MCF 10A (cell line): ENCODE measurements around the gene ADAMTS4. TPM values are rescaled to one million over a fixed set of nuclear protein-coding genes. Genes with fewer than 3 reads are reported as not detected.

Source experiments
- BruUV-seq: library from RNA; stranded (reverse); fragments of 400-500 nt; replicated peaks from 2 replicates; lab custom pipeline; 2021; lab: Mats Ljungman, UMichigan
- CTCF ChIA-PET: fragments of 300-600 bp; sonication (Branson Sonifier 250); formaldehyde crosslinking; extraction: SDS; loops from one replicate; lab custom pipeline; 2021; ENCODE audit warnings: antibody characterized with exemption, inconsistent platforms; lab: Yijun Ruan, JAX
- POLR2A ChIA-PET: fragments of 300-600, 350-650 bp; sonication (Branson Sonifier 250); formaldehyde crosslinking; extraction: SDS; loops from one replicate; lab custom pipeline; 2020; ENCODE audit warnings: antibody characterized with exemption, inconsistent platforms; lab: Yijun Ruan, JAX
- DNase-seq: peaks from one replicate; pipeline ENCODE4 v3.0.0-alpha.2; 2018; ENCODE audit not compliant: unreplicated experiment
- H3K27ac Mint-ChIP-seq: one replicate; pipeline ENCODE4 v1.8.0; 2022; ENCODE audit warnings: mild to moderate bottlenecking, low read depth, mixed read lengths; ENCODE audit not compliant: unreplicated experiment
- H3K27me3 Mint-ChIP-seq: one replicate; pipeline ENCODE4 v1.8.0; 2022; ENCODE audit warnings: mixed read lengths; ENCODE audit not compliant: insufficient read depth, unreplicated experiment
- H3K36me3 Mint-ChIP-seq: one replicate; pipeline ENCODE4 v1.8.0; 2022; ENCODE audit warnings: mild to moderate bottlenecking, moderate library complexity, mixed read lengths; ENCODE audit not compliant: insufficient read depth, unreplicated experiment
- H3K4me1 Mint-ChIP-seq: one replicate; pipeline ENCODE4 v1.8.0; 2022; ENCODE audit warnings: mixed read lengths; ENCODE audit not compliant: insufficient read depth, unreplicated experiment
- H3K4me3 Mint-ChIP-seq: one replicate; pipeline ENCODE4 v1.8.0; 2022; ENCODE audit warnings: mild to moderate bottlenecking, moderate library complexity, mixed read lengths; ENCODE audit not compliant: unreplicated experiment
- H3K9me3 Mint-ChIP-seq: one replicate; pipeline ENCODE4 v1.8.0; 2022; ENCODE audit warnings: mixed read lengths; ENCODE audit not compliant: unreplicated experiment
- CTCF ChIP-seq: fragments of 200-600 bp; IDR thresholded peaks from one replicate; pipeline ENCODE4 v1.8.0; 2022; ENCODE audit warnings: antibody characterized with exemption, mild to moderate bottlenecking; ENCODE audit not compliant: unreplicated experiment
- intact Hi-C: fragments of 100-400 bp; cut with micrococcal nuclease; formaldehyde crosslinking; loops from 2 replicates; pipeline ENCODE4 v1.14.1; 2022
- total RNA-seq: library from RNA; stranded (reverse); gene quantifications from 2 replicates; pipeline ENCODE4 v1.2.3, GENCODE V29; 2022

The ADAMTS4 gene
- total RNA-seq, 1 experiment from 2014 or later: not detected

GRCh38 chr1:161172776-161173376, 26.0 kb downstream of the ADAMTS4 start:
- ChIA-PET POLR2A (interaction anchor here (0.6 to 3.3 kb wide), 3 partner anchors 10 to 39 kb away, joined by 3 to 14 read pairs (median 8); partner anchors contain the start of gene NDUFS2), CTCF (interaction anchor here (0.6 to 3.9 kb wide), 4 partner anchors 20 to 822 kb away, joined by 3 to 25 read pairs (median 4); no protein-coding TSS in a partner anchor)
- TF ChIP-seq CTCF: no peak
- Mint-ChIP-seq H3K27me3 (no peaks in the 10 kb centered on the region), H3K27ac (peak overlapping the region; percentile 83), H3K4me1 (peaks cover 39% of the 10 kb centered on the region), H3K9me3 (no peaks in the 10 kb centered on the region), H3K36me3 (peaks cover 69% of the 10 kb centered on the region), H3K4me3 (no peak overlapping the region)
- intact Hi-C loops: no loop called here
- no TSS peak for BruUV-seq
- no peak for DNase-seq

GRCh38 chr1:161172349-161172748, 26.5 kb downstream of the ADAMTS4 start:
- no peak for TF ChIP-seq CTCF
- no peak for DNase-seq
- no peaks in the 10 kb centered on the region for H3K9me3 Mint-ChIP-seq
- peaks cover 39% of the 10 kb centered on the region for H3K4me1 Mint-ChIP-seq
- no TSS peak for BruUV-seq
- H3K36me3 Mint-ChIP-seq: peaks cover 69% of the 10 kb centered on the region
- H3K27ac Mint-ChIP-seq: peak overlapping the region; percentile 83
- intact Hi-C loops: no loop called here
- H3K27me3 Mint-ChIP-seq: no peaks in the 10 kb centered on the region
- H3K4me3 Mint-ChIP-seq: no peak overlapping the region
- POLR2A ChIA-PET: interaction anchor here (0.6 to 3.3 kb wide), 4 partner anchors 10 to 141 kb away, joined by 3 to 14 read pairs (median 6); partner anchors contain the start of genes NDUFS2 and SDHC
- CTCF ChIA-PET: interaction anchor here (1.1 to 3.9 kb wide), 2 partner anchors 20 to 210 kb away, joined by 3 to 25 read pairs; no protein-coding TSS in a partner anchor

GRCh38 chr1:161171696-161172095, 27.2 kb downstream of the ADAMTS4 start:
- H3K27ac Mint-ChIP-seq: no peak overlapping the region

More at GRCh38 chr1:161171696-161172095, 27.2 kb downstream of the ADAMTS4 start:
- no TSS peak for BruUV-seq
- Mint-ChIP-seq H3K4me1 (peaks cover 45% of the 10 kb centered on the region), H3K36me3 (peaks cover 69% of the 10 kb centered on the region), H3K9me3 (no peaks in the 10 kb centered on the region), H3K27me3 (no peaks in the 10 kb centered on the region), H3K4me3 (no peak overlapping the region)
- DNase-seq: no peak
- intact Hi-C loops: no loop called here
- ChIA-PET POLR2A (interaction anchor here (0.8 to 3.3 kb wide), 3 partner anchors 11 to 142 kb away, joined by 3 to 14 read pairs (median 8); partner anchors contain the start of genes NDUFS2 and SDHC), CTCF (interaction anchor here (0.8 to 3.9 kb wide), 6 partner anchors 8 to 210 kb away, joined by 3 to 25 read pairs (median 7); partner anchors contain the start of gene TOMM40L)
- no peak for TF ChIP-seq CTCF
